Uterus (tissue), 4 donors: ENCODE data around the gene PDE1C. TPM values are rescaled to one million over a fixed set of nuclear protein-coding genes. Genes with fewer than 3 reads are reported as not detected.

Source experiments
- DNase-seq, 2 donors: peaks; one replicate each; pipeline ENCODE4 v3.0.0-alpha.2; 2019 to 2020
- H3K27ac ChIP-seq, 2 donors: fragments of 200-600 bp; sonication (generic); 1 replicate in 1 of 2; 2 replicates in 1 of 2; pipeline ENCODE4 v1.5.1; 2016 to 2018
- H3K27me3 ChIP-seq, 2 donors: fragments of 200-600 bp; sonication (generic); one replicate each; pipeline ENCODE4 v1.5.1; 2018 to 2019; ENCODE audit warnings: control low read depth in 1 of 2
- H3K36me3 ChIP-seq, 2 donors: fragments of 200-600 bp; sonication (generic); one replicate each; pipeline ENCODE4 v1.5.1; 2019; ENCODE audit warnings: control low read depth in 1 of 2
- H3K4me1 ChIP-seq, 2 donors: fragments of 200-600 bp; sonication (generic); one replicate each; pipeline ENCODE4 v1.5.1; 2018 to 2019; ENCODE audit warnings: control low read depth in 1 of 2
- H3K4me3 ChIP-seq, 2 donors: fragments of 200-600 bp; sonication (generic); 1 replicate in 1 of 2; 2 replicates in 1 of 2; pipeline ENCODE4 v1.5.1; 2018 to 2019; ENCODE audit warnings: mild to moderate bottlenecking in 1 of 2
- H3K9me3 ChIP-seq, 2 donors: fragments of 200-600 bp; sonication (generic); one replicate each; pipeline ENCODE4 v1.5.1; 2019; ENCODE audit warnings: control low read depth in 1 of 2
- POLR2A ChIP-seq, 2 donors: fragments of 450-650 bp; IDR thresholded peaks; one replicate each; pipeline ENCODE4 v1.6.1; 2016; ENCODE audit warnings: antibody characterized with exemption in 2 of 2, mild to moderate bottlenecking in 1 of 2, moderate library complexity in 1 of 2
- intact Hi-C: fragments of 100-400 bp; cut with DNase I; formaldehyde crosslinking; loops from one replicate; pipeline ENCODE4 v1.15.1; 2023; ENCODE audit warnings: low total_unique reads
- total RNA-seq, 4 donors: library from RNA; depleted of rRNA in 3 of 4; stranded (reverse); fragments of >200 nt in 3 of 4; gene quantifications; one replicate each; pipeline versions ENCODE4 v1.1.0 to v1.2.4, GENCODE V29; 2014 to 2023
- TF ChIP-seq, protein P1 (sequence below), 4 experiments: fragments of 200-600 bp in 2 of 4; fragments of 450-650 bp in 2 of 4; sonication (generic) in 2 of 4; IDR thresholded peaks; one replicate each; pipeline ENCODE4 v1.5.1; 2016 to 2019; ENCODE audit warnings: antibody characterized with exemption in 4 of 4, mild to moderate bottlenecking in 2 of 4, moderate library complexity in 1 of 4
- donor health status: DM: yes; HTN: yes; CAD: no.

PDE1C gene
- 10 to 100 TPM in 3 of 4 donors, 1 to 10 TPM in 1; 5.9 to 26.4 (median 13.7) TPM for total RNA-seq

DNA sequence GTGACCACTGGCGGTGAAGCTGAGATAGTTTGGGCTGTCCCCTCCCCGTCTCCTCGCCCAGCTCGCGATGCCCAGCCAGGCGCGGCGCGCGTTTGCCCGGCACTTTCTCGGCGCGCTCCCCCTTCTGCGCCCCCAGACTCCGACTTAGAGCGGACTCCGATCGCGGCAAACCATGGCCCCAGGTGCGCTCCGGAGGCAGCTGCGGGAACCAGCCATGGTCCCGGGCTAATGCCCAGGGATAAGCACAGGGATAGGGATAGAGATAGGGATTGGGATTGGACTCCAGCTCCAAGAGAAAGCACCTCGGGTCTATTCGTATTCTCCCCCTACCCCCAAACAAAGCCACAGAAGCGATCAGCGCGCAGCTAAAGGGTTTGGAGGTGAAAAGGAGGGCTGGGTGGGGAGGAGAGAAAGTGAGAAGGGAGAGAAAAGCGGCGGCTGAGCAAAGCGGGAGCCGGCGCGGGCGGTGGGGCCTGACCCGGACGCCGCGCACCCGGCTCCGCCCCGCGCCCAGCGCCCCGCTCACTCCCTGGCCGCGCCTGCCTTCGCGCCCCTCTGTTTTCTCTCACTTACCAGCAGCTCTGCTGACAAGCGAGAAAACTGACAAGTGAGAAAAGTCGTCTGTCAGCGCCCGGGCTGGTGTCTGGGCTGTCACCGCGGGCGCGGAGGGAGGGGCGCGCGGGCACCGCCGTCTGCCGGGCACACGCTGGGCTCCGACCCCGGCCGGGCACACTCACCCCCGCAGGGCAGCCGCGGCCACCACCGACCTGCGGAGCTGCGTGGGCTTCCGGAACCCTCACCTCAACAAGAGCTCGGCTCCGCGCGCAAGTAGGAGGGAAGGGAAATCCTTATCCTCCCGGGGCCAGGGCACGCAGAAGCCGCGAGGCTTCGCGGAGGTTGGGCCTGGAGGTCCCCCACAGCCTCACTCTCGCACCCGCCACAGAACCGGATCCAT lies at the start of gene PDE1C:
Gene PDE1C (minus strand): TSS at position 2 of the 955 bp plus-strand sequence.
- TF ChIP-seq POLR2A (IDR thresholded peaks at IDR 0.05) = no peak
- TF ChIP-seq, protein P1, sequence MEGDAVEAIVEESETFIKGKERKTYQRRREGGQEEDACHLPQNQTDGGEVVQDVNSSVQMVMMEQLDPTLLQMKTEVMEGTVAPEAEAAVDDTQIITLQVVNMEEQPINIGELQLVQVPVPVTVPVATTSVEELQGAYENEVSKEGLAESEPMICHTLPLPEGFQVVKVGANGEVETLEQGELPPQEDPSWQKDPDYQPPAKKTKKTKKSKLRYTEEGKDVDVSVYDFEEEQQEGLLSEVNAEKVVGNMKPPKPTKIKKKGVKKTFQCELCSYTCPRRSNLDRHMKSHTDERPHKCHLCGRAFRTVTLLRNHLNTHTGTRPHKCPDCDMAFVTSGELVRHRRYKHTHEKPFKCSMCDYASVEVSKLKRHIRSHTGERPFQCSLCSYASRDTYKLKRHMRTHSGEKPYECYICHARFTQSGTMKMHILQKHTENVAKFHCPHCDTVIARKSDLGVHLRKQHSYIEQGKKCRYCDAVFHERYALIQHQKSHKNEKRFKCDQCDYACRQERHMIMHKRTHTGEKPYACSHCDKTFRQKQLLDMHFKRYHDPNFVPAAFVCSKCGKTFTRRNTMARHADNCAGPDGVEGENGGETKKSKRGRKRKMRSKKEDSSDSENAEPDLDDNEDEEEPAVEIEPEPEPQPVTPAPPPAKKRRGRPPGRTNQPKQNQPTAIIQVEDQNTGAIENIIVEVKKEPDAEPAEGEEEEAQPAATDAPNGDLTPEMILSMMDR (IDR thresholded peaks at IDR 0.05) = no peak
- peak in 1 of 2 donors; percentile 22 for DNase-seq
- H3K9me3 ChIP-seq = no peaks in the 10 kb centered on the region
- intact Hi-C loops = no loop called here
- peak within 1 kb of the TSS; percentile 29 to 80 for H3K27ac ChIP-seq
- H3K36me3 ChIP-seq = no peaks in the 10 kb centered on the region
- peak within 1 kb of the TSS; percentile 42 to 70 for H3K4me3 ChIP-seq
- no peaks in the 10 kb centered on the region for H3K27me3 ChIP-seq
- no peaks in the 10 kb centered on the region for H3K4me1 ChIP-seq

DNA sequence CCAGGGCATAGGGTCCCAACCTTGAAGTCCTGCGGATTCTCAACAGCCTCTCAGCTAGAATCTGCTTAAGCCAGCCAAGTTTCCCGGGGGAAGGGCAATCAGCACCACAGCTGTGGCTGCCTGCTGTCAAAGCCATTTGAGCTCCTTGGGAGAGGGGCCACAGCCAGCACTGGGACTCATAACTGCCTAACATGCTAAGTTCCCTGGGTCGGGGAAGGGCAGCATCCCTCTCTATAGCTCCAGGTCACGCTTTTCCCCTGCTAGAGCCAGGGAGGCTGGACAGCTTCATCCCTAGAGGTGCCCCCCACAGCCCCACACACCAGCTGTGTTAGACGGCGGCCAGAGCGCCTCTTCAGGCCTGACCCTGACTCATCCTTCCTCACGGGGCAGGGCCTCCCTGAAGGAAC lies 49.6 kb upstream of the PDE1C start:
- intact Hi-C loops = no loop called here
- no peaks in the 10 kb centered on the region for H3K27me3 ChIP-seq
- no peak overlapping the region for H3K4me3 ChIP-seq
- no peak for DNase-seq
- H3K27ac ChIP-seq = no peak overlapping the region
- H3K9me3 ChIP-seq = no peaks in the 10 kb centered on the region
- no peaks in the 10 kb centered on the region for H3K36me3 ChIP-seq
- TF ChIP-seq POLR2A (IDR thresholded peaks at IDR 0.05) = no peak
- TF ChIP-seq, protein P1 (IDR thresholded peaks at IDR 0.05) = no peak
- H3K4me1 ChIP-seq = no peaks in the 10 kb centered on the region

DNA sequence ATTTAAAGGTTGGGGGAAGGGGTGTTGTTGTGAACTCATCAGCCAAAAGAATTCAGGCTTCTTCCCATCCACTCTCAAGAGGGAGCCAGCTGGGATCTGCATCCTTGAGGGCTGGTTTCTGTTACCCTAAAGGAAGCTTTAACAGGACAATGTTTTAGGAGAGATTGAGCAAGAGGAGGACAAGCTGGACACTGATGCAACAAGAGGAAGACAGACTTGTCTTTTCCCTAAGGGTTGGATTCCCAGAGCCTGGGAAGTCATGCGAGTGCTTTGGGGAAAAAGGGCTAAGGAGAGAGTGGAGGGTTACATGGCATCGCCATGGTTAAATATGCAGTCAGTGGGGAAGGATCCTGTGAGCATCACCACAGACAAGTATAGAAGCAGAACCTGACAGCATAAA lies 47.6 kb upstream of the PDE1C start:
- no peak for TF ChIP-seq POLR2A (IDR thresholded peaks at IDR 0.05)
- TF ChIP-seq, protein P1 (IDR thresholded peaks at IDR 0.05) = no peak
- intact Hi-C loops = no loop called here
- no peaks in the 10 kb centered on the region for H3K9me3 ChIP-seq

DNA sequence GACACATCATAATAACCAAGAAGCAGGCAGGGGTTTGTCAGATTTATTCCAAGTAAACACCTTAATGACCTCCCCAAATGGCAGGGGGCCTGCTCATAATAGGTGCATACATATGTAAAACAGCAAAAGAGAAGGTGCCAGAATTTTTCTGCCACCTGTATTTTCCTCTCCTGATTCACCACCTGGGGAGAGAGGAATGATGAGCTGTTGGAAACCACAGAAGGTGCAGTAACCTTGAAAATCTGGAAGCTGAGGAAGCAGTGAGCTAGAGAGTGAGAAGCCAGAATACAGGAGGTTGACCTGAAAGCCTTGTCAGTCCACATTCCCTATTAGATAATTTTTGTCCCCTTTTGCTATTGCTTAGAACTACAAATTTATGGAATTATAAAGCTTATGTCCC lies 46.2 kb upstream of the PDE1C start:
- DNase-seq = no peak
- no peaks in the 10 kb centered on the region for H3K36me3 ChIP-seq
- H3K27me3 ChIP-seq = no peaks in the 10 kb centered on the region
- intact Hi-C loops = no loop called here
- no peaks in the 10 kb centered on the region for H3K9me3 ChIP-seq
- H3K4me1 ChIP-seq = no peaks in the 10 kb centered on the region
- no peak overlapping the region for H3K4me3 ChIP-seq
- no peak overlapping the region for H3K27ac ChIP-seq
- TF ChIP-seq POLR2A (IDR thresholded peaks at IDR 0.05) = no peak

More for the DNA sequence above, 47.6 kb upstream of the PDE1C start:
- Histone ChIP-seq H3K27me3 (no peaks in the 10 kb centered on the region), H3K4me3 (no peak overlapping the region), H3K36me3 (no peaks in the 10 kb centered on the region), H3K4me1 (no peaks in the 10 kb centered on the region), H3K27ac (no peak overlapping the region)
- no peak for DNase-seq

DNA sequence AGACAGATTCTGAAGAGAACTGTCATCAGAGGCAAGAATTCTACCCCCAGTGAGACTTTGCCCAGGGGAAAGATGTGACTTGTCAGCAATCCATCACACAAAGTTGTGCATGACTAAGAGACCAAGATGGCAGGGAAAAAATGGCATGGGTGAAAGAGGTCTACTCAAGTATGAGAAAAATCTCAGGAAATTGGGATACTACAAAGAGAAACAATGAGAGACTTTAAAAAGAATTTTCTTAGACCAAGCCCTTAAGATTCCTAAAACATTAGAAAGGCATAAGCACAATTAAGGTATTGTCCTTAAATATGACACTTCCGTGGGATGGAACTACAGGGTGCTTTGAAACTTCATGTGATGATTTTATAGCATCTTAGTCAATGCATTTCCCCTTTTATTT lies 45.6 kb upstream of the PDE1C start:
- no peaks in the 10 kb centered on the region for H3K9me3 ChIP-seq
- intact Hi-C loops = no loop called here
- no peak overlapping the region for H3K4me3 ChIP-seq
- no peak overlapping the region for H3K27ac ChIP-seq
- no peaks in the 10 kb centered on the region for H3K4me1 ChIP-seq
- H3K36me3 ChIP-seq = no peaks in the 10 kb centered on the region
- no peak for DNase-seq
- TF ChIP-seq, protein P1 (IDR thresholded peaks at IDR 0.05) = no peak
- TF ChIP-seq POLR2A (IDR thresholded peaks at IDR 0.05) = no peak
- no peaks in the 10 kb centered on the region for H3K27me3 ChIP-seq
